ENCODE results near the gene TULP4. TPM values are rescaled to one million over a fixed set of nuclear protein-coding genes. Genes with fewer than 3 reads are reported as not detected.
A peak's percentile ranks its signal among the peaks of the same experiment; 100 is the strongest.

TULP4 gene
- total and polyA plus RNA-seq, 2 of the 8 experiments (the other 6 are each of a cell fraction or from before 2014, with no cell fraction given) = 7.7 to 51.6 TPM

GRCh38 chr6:158559895-158560835 lies 247.9 kb downstream of the TULP4 start, which contains the start of gene TMEM181:
TSS of gene TMEM181 (plus strand) at chr6:158560091. CDS start at chr6:158560225, 134 bp downstream.
- H2BK12ac ChIP-seq (ENCODE audit: low read depth, low read length) = no peak within 1 kb of the TSS
- H3K79me2 ChIP-seq (ENCODE audit: control insufficient read depth in 1 of 2, insufficient read depth in 2 of 2, low read length in 2 of 2) = peaks cover 7 to 45% of the 10 kb centered on the region in 2 experiments; a peak in 3 of 4 replicates
- no peaks in the 10 kb centered on the region for H3K9me3 ChIP-seq (ENCODE audit: insufficient read depth in 2 of 2, low read depth in 1 of 2, low read length in 1 of 2)
- no peaks in the 10 kb centered on the region for H3K27me3 ChIP-seq (replicated peaks in 1 of 4; ENCODE audit: control insufficient read depth in 3 of 4, extremely low read depth in 1 of 4, insufficient read depth in 3 of 4, low read length in 3 of 4)
- peak within 1 kb of the TSS; percentile 74 for H3K4ac ChIP-seq (replicated peaks; ENCODE audit: insufficient read length, low read depth, low read length)
- FAIRE-seq (no peak), DNase-seq (ENCODE audit: low read depth in 1 of 2, low spot score in 2 of 2) (peak in 1 of 2 experiments; percentile 88)
- POLR2A ChIA-PET (ENCODE audit: partially characterized antibody) = interaction anchor here (0.9 to 3.1 kb wide), 6 partner anchors 10 to 77 kb away, joined by 3 to 19 read pairs (median 4); no protein-coding TSS in a partner anchor
- H2AFZ ChIP-seq (ENCODE audit: low read length) = peak within 1 kb of the TSS; percentile 55
- no peak within 1 kb of the TSS for H2BK15ac ChIP-seq (ENCODE audit: low read length)
- H3K9ac ChIP-seq (replicated peaks in 1 of 4; ENCODE audit: extremely low read depth in 1 of 4, low read depth in 3 of 4, low read length in 3 of 4) = peak within 1 kb of the TSS; percentile 56 to 92 (median 80)
- peaks cover 3% of the 10 kb centered on the region; the same call in 1 of the 2 replicates for H3K23me2 ChIP-seq (ENCODE audit: low read depth, low read length)
- H3K23ac ChIP-seq (ENCODE audit: insufficient read length) = no peak within 1 kb of the TSS
- H4K91ac ChIP-seq (replicated peaks; ENCODE audit: insufficient read length, low read length) = no peak within 1 kb of the TSS
- H3K27ac ChIP-seq (ENCODE audit: low read depth, low read length) = peak within 1 kb of the TSS; percentile 70; the same call in 1 of the 2 replicates
- peak within 1 kb of the TSS; percentile 69 for H4K5ac ChIP-seq (ENCODE audit: insufficient read length, low read depth, low read length)
- 1% methylated on average over 90 of the region's 120 CpGs; no CpG with 5 or more reads in 1 of the 2 experiments for WGBS, 2 experiments (ENCODE audit: extremely low coverage in 1 of 2, insufficient coverage in 1 of 2, insufficient read length in 1 of 2, insufficient replicate concordance in 2 of 2, low coverage in 1 of 2, low lambda C conversion rate in 2 of 2, missing lambda C conversion rate in 1 of 2)
- peaks cover 16 to 22% of the 10 kb centered on the region in 2 experiments for H4K20me1 ChIP-seq (replicated peaks in 1 of 2; ENCODE audit: control insufficient read depth in 1 of 2, insufficient read depth in 2 of 2, low read length in 2 of 2)
- peaks cover 24% of the 10 kb centered on the region for H3K79me1 ChIP-seq (ENCODE audit: low read depth, low read length)
- no peak within 1 kb of the TSS for H2AK5ac ChIP-seq (ENCODE audit: low read depth, low read length)
- H3K4me3 ChIP-seq (ENCODE audit: extremely low read depth in 1 of 4, insufficient read depth in 2 of 4, low read depth in 3 of 4, low read length in 4 of 4) = peak within 1 kb of the TSS; percentile 58 to 95 (median 66)
- peak within 1 kb of the TSS; percentile 56 for H2BK5ac ChIP-seq (ENCODE audit: low read depth, low read length)
- no peak within 1 kb of the TSS for H2BK20ac ChIP-seq (ENCODE audit: low read length)
- H3K56ac ChIP-seq (replicated peaks; ENCODE audit: insufficient read length, low read depth, low read length) = no peak within 1 kb of the TSS
- no peaks in the 10 kb centered on the region for H3K36me3 ChIP-seq (ENCODE audit: control insufficient read depth in 2 of 4, insufficient read depth in 4 of 4, low read length in 3 of 4)
- H3K4me2 ChIP-seq (ENCODE audit: insufficient read depth in 1 of 2, low read depth in 2 of 2, low read length in 2 of 2) = peak within 1 kb of the TSS; percentile 80 to 83
- no peak within 1 kb of the TSS for H3K14ac ChIP-seq (ENCODE audit: insufficient read length)
- H2BK120ac ChIP-seq (replicated peaks; ENCODE audit: low read depth, low read length) = no peak within 1 kb of the TSS
- peaks cover 5 to 9% (median 8%) of the 10 kb centered on the region in 4 experiments; a peak in 6 of 7 replicates for H3K4me1 ChIP-seq (replicated peaks in 1 of 4; ENCODE audit: control insufficient read depth in 3 of 4, insufficient read depth in 4 of 4, low read length in 3 of 4)
- peak within 1 kb of the TSS; percentile 97 for H4K8ac ChIP-seq (ENCODE audit: extremely low read depth, insufficient read depth, low read length)
- CTCF ChIA-PET (ENCODE audit: partially characterized antibody) = interaction anchor here (1.5 kb wide), 1 partner anchor 44 kb away, joined by 5 read pairs; no protein-coding TSS in a partner anchor
- H3K18ac ChIP-seq (ENCODE audit: extremely low read depth, low read length) = peak within 1 kb of the TSS; percentile 66; the same call in 1 of the 2 replicates
- no peak for TF ChIP-seq NANOG (IDR thresholded peaks at IDR 0.05; ENCODE audit: insufficient read depth, low read depth, low read length, poor library complexity, severe bottlenecking)
- TF ChIP-seq SP1 (IDR thresholded peaks at IDR 0.05; ENCODE audit: low read depth, low read length) = no peak
- TF ChIP-seq SIN3A (conservative IDR thresholded peaks at IDR 0.05 in 1 of 2, IDR thresholded peaks at IDR 0.05 in 1 of 2; ENCODE audit: low read depth in 1 of 2, low read length in 2 of 2) = peak in 1 of 2 experiments; percentile 91; a peak in 2 of 4 replicates
- 0 out of 2 replicates have a peak, but pooled peaks have one; percentile 12 for TF ChIP-seq SUZ12 (IDR thresholded peaks at IDR 0.05; ENCODE audit: low read length)
- peak; percentile 54; the same call in 1 of the 2 replicates for TF ChIP-seq SRF (IDR thresholded peaks at IDR 0.05; ENCODE audit: low read depth, low read length)
- no peak for TF ChIP-seq CHD2 (IDR thresholded peaks at IDR 0.05; ENCODE audit: low read length)
- no peak for TF ChIP-seq SP2 (IDR thresholded peaks at IDR 0.05; ENCODE audit: low read length)
- no peak for TF ChIP-seq RXRA (IDR thresholded peaks at IDR 0.05; ENCODE audit: insufficient read depth, low read depth, low read length)
- TF ChIP-seq KDM4A (IDR thresholded peaks at IDR 0.05; ENCODE audit: low read depth, low read length, severe bottlenecking) = peak; percentile 92
